ENCODE measurements around the gene CSNK2A1.
"Not testable (repeated sequence)": the region's sequence is repeated elsewhere in the genome, so short reads cannot be mapped to it uniquely, and the experiment has no call there.

The CSNK2A1 gene

GRCh38 chr20:480044-480443 lies 63.5 kb downstream of the CSNK2A1 start:
- no peak for ATAC-seq

- ATAC-seq = no peak
Measured at GRCh38 chr20:479487-479886, 64.1 kb downstream of the CSNK2A1 start.

- peak; percentile 41 to 64 for ATAC-seq
Measured at GRCh38 chr20:478949-479429, 64.6 kb downstream of the CSNK2A1 start.

DNA sequence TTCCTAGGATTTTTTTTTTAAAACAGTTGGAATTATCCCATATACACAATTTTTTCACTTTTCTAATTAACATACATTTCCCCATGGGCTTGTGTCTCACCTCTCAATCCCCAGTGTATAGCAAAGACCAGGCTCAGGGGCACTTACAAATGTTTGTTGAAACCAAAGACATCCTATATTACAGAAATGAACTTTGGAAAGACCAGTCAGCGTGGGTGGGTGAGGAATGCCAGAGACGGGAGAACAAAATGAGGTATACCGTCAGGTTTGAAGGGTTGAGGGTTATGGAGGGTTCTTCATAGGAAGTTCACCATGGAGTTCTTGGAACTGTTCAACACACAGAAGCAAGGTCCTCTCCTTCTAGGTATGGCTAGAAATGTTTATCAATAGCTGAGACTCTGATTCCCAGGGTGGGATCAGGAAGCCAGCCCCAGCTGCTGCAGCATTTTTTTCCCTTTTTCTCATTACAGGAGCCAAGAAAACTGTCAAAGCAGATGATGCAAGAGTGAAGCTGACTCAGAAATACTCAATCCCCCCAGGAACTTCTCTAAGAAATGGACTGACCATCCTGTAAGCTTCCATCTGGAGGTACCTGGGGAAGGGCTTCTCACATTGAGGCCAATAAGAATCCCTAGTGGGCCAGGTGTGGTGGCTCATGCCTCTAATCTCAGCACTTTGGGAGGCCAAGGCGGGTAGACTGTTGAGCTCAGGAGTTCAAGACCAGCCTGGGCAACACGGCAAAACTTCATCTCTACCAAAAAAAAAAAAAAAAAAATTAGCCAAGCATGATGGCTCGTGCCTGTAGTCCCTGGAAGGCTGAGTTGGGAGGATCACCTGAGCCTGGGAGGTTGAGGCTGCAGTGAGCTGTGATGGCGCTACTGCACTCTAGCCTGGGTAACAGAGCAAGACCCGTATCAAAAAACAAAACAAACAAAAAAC lies 65.3 kb downstream of the CSNK2A1 start:
- ATAC-seq = no peak

DNA sequence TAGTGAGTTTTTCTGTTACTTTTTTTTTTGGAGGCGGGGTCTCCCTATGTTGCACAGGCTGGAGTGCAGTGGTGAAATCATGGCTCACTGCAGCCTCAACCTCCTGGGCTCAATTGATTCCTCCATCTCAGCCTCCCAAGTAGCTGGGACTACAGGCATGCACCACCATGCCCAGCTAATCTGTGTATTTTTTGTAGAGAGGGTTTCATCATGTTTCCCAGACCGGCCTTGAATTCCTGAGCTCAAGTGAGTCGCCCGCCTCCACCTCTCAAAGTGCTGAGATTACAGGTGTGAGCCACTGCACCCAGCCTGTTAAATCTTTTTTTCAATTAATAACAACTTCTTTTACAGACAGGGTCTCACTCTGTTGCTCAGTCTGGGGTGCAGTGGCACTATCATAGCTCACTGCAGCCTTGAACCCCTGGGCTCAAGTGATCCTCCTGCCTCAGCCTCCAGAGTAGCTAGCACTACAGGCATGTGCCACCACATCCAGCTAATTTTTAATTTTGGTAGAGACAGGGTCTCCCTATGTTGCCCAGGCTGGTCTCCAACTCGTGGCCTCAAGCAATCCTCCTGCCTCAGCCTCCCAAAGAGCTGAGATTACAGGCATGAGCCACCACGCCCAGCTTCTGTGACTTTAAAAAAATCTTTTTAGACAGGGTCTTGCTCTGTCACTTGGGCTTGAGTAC lies 66.9 kb downstream of the CSNK2A1 start:
- not testable (repeated sequence) for ATAC-seq

DNA sequence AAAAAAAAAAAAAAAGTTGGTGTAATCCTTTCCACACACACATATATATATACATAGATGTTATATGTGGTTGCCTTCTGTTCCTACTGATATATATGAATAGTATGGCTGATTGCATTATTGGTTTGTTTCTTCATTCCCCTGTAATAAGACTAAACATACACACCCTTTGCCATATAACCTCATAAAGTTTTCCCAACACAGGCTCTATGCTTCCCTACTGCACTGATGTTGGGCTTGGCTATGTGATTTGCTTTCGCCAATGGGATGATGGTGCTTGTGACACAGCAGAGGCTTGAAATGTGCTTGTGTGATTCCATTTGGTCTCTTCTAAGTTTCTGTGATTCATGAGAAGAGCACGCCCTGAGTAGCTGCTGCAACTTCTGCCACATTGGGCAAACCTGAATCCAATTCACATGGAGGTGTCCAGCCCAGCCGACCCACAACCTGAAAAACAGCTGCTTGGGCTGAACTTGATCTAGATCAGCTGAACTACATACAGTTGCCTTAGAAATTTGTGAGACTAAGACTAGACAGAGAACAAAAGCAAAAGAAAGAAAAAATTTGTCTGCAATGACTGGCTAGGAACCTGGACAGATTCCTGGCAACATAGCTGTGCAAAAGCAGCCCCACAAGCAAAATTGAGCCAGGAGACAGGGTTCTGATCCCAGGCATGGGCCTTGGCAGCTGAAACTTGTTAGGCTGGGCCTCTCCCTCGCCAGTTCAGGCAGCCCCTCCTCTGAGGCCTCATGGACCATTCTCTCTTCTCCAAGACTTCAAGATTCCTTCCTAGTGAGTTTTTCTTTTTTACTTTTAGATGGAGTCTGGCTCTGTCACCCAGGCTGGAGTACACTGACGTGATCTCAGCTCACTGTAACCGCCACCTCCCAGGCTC lies 67.9 kb downstream of the CSNK2A1 start:
- ATAC-seq = no peak

DNA sequence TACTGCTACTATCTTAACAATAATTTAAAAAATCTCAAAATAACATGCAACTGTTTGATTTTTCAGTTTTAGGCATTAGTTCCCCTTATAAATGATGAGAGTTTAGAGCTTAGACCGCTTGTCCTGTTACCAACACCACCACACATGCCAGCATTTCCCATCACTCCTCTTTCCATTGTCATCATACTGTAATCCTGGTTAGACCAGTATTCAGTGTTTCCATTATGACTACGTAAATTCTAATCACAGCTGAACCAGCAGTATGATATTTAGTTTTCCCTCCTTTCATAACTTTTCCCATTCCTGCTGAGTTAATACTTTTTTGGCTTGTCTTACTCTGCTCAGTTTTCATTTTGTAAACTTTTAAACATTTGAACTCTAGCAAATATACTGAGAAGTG lies 69.0 kb downstream of the CSNK2A1 start:
- no peak for ATAC-seq

- no peak for ATAC-seq
Measured at GRCh38 chr20:472889-473292, 70.7 kb downstream of the CSNK2A1 start.

- ATAC-seq = no peak
Measured at GRCh38 chr20:472137-472846, 71.3 kb downstream of the CSNK2A1 start.

- ATAC-seq = no peak
Measured at GRCh38 chr20:469746-470490, 73.7 kb downstream of the CSNK2A1 start.

DNA sequence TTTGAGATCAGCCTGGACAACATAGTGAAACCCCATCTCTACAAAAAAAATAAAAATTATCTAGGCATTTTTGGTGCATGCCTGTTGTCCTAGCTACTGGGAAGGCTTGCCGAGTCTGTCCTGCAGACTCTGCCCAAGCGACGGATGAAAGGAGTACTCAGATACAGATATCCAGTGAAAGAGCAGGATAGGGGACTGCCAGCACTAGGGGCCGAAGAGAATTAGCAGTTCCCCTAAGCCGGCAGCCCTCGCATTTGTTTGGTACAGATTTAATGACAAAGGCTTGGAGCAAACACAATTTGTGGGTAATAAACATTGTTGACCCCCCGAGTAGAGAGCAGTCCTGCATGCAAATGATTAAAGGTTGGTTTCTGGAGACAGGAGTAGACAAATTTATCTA lies 75.8 kb downstream of the CSNK2A1 start:
- ATAC-seq = no peak

DNA sequence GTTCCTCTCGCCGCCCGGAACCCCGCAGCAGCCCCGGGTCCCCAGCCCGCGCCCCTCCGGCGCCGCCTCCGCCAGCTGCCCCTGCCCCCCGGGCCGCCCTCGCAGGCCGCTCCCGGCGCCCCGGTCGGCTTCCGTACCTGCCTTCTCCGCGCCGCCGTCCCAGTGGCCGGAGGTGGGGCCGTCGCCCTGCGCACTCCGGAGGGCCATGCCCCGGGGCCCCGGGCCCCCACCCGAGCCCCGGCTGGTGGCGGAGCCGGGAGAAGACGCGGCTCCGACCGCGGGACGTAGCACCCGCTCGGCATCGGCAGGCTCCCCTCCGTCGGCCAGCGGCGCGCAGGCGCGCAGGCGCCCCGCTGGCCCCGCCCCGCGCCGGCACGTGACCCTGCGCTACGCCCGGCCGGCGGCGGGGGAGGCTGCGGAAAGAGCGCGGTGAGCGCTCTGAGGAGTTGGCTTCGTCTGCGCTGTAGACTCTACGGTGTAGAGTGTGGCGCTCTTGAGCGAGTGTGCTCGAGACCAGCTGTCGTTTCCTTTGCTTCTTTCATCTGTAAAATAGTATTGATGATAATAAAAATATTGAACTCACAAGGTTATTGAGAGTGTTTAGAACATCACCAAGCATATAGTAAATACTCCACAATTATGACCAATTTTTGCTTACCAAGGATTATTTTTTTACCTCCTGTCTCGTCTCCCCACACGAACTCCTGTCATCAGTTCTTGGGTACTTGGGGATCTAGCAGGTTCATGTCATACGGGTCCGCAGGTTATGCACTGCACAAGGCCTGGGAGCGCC lies 81.2 kb downstream of the CSNK2A1 start, which contains the start of gene TBC1D20:
TSS of gene TBC1D20 (minus strand) at position 335 of the 793 bp plus-strand sequence. CDS start at position 207, 128 bp downstream.
- peak; percentile 96 to 98 for ATAC-seq

DNA sequence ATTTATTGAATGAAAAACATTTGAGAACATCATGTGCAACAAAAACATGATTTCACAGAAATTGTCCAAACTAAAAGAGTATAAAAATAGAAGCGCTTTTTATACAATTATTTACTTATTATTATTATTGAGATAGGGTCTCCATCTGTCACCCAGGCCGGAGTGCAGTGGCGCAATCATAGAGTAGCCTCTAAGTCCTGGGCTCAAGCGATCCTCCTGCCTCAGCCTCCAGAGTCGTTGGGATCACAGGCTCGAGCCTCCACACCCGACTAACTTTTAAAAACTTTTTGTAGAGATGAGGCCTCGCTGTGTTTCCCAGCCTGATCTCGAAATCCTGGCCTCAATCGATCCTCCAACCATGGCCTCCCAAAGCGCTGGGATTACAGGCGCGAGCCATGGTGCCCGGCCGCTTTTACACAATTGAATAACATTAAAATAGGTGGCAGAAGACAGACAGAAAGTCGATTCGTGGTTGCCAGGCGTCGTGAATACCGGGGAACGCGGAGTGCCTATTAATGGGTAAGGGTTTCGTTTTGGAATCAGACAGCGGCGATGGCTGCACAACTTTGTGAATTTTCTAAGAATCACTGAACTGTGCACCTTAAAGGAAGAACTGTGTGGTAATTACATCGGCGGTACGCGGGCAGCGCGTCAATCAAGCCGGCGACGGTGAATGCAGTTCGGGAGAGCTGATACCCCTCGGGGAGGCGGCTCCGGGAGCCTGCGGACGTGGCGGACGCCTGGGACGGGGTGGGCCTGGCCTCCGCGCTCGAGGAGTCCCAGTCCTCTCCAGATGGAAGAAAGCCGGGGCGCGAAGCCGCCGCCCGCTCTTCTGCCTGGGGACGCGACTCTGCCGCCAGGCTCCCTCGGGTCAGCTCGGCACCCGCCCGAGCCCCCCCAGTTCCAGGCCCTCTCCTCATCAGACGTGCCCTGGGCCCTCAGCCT lies 82.1 kb downstream of the CSNK2A1 start:
- peak; percentile 36 to 39 for ATAC-seq

DNA sequence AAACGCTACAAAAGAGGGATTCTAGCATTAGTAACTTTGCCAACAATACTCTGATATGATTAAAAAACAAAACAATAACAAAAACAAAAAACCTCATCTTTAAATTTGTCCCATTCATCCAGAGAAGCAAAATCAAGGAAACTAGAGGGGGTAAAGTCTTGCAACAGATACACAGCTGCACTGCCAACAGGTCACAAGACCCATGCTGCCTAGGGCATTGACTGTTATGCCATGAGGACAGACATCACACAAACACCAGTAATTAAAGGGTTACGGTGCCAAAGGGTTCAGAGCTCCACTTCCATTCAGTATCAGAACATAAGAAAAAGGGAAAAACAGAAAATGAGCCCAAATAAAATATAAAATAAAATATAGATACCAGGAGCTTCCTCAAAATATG lies 82.9 kb downstream of the CSNK2A1 start:
- ATAC-seq = no peak

DNA sequence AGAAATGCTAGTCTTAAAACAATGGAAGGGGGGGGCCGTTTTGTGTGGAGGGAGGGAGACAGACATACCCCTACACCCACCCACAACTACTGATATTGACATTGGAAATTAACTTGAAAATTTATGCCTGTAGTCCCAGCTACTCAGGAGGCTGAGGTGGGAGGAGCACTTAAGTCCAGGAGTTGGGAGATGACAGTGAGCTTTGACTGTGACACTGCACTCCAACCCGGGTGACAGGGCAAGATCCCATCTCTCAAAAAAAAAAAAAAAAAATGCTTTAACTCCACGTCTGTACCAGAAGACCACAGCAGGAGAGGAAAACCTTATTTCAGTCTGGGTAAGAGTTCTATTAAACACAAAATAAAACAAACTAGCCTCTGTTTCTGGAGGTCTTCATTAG lies 83.4 kb downstream of the CSNK2A1 start:
- no peak for ATAC-seq

DNA sequence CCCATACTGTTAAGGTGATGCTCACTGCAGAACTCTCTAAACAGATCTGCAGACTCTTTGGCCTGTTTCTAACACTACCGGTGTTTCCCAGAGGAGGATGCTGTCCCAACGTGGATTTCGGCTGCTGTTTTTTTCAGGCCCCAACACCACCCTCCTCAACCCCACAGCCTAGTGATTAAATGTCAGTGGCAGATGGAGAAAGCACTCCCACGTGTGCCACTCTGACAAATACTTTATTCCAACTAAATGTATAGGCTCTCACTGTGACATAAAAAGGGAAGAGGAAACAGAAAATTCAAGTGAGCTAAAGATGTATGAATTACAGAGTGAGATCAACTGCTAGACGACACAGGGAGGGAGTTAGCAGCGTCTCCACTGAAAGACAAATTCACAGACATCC lies 84.8 kb downstream of the CSNK2A1 start:
- no peak for ATAC-seq

GRCh38 chr20:454951-455350 lies 88.6 kb downstream of the CSNK2A1 start:
- ATAC-seq = no peak

DNA sequence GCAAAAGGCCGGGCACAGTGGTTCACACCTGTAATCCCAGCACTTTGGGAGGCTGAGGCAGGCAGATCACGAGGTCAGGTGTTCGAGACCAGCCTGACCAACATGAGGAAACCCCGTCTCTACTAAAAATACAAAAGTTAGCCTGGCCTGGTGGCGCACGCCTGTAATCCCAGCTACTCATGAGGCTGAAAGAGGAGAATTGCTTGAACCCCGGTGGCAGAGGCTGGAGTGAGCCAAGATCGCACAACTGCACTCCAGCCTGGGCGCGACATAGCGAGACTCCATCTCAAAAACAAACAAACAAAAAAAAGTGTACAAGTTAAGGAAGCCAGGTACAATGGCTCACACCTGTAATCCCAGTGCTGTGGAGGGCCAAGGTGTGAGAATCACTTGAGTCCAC lies 91.6 kb downstream of the CSNK2A1 start:
- ATAC-seq = not testable (repeated sequence)
